ENCODE measurements around the gene OR52N1. TPM values are rescaled to one million over a fixed set of nuclear protein-coding genes. Genes with fewer than 3 reads are reported as not detected.

The OR52N1 gene
- not detected in 2 replicates for total RNA-seq

DNA sequence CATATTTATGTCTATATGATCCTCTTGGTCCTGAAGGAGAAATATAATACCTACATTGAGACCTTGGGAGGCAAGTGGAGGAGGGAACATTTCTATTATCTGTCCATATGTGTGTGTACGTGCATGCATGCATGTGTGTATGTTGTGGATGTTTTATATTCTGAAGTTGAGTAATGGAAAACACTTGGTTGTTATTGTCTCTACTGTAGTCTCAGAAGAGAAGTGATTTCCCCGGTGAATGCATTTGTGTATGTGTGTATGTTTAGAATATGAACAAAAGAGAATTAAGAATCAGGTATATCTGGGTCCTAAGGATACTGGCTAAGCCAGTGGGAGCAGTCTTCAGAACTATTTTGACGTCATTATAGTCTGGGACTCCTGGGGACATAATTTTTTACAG is at the start of gene OR52N1:
Gene OR52N1 (minus strand): TSS at position 101 of the 400 bp plus-strand sequence. CDS start 2,449 bp downstream, outside the sequence.

DNA sequence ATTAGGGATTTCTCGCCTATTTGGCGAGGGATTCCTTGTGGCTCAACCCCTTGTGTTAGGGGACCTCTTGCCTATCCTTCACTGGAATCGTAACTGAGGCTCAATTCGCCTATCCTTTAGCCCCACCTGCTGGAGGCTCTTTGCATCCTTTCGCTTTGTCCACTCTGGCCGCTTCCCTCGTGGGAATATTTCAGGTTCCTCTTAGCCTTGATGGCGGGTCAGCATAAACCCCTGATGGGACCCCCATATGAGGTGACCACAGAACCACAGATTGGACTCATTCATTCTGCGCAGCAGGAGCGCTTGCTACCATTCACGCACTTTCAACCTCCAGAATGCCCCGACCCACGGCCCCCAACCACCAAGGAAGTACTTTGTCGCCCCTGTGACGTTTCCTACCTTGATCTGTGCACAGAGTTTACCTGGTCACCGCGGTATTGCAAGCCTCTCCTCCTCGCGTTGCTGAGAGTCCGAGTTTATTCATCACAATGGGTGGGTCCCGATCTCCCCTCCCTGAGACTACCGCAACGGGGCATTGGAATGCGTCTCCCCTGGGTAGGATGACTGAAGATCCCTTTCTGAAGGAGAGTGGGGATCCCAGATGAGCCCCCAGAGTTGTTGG is 17.5 kb upstream of the OR52N1 start, which contains the start of gene OR52N2:
Gene OR52N2 (plus strand): TSS at position 425 of the 622 bp plus-strand sequence. CDS start 11,412 bp downstream, outside the sequence.

DNA sequence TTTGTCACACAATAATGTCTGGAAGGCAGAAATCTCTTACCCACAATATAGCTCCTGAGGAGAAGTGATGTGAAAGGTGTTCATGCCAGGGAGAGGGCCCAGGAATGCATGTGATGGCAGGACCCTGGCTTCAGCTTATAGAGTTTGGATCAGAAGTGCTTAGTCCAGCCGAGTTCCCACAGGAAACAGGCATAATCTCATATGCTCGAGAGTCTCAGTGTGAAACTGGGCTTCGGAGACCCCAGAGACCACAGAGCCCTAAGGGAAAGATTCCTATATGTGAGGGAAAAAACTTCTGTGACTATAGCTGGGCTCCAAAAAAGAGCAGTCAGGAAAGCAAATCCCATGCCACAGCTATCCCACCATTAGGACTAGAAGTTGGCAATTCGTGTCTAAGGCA is 7.8 kb downstream of the OR52N1 start, which contains the start of gene OR52N5:
Gene OR52N5 (minus strand): TSS at position 101 of the 400 bp plus-strand sequence. CDS start 4,721 bp downstream, outside the sequence.

DNA sequence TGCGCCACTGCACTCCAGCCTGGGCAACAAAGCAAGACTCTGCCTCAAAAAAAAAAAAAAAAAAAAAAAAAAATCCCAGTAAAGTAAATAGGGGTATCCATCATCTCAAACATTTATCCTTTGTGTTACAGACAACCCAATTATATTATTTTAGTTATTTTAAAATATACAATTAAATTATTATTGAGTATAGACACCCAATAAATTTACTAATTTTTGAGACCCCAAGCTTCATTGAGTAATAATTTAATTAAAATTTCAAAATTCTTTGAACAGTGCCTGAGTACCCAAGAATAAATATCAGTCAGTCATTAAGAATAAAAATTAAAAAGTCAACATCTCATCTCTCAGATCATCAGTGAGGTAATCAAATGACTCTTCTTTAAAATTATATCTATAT is 37.1 kb downstream of the OR52N1 start, which contains the start of gene OR52N4:
Gene OR52N4 (plus strand): TSS at position 301 of the 400 bp plus-strand sequence. CDS start 498 bp downstream, outside the sequence.

Other genes starting within 250 kb of the OR52N1 start
- not detected in 2 replicates for gene OR52H1, start 242.7 kb downstream of the OR52N1 start, total RNA-seq
- gene OR52B6, start 210.4 kb downstream of the OR52N1 start, total RNA-seq = not detected in 2 replicates
- 3.7 TPM in 2 replicates for gene TRIM6, start 194.6 kb downstream of the OR52N1 start, total RNA-seq
- gene TRIM34, start 166.3 kb downstream of the OR52N1 start, total RNA-seq = 2.4 TPM in 2 replicates
- 14.1 and 15.6 TPM in 2 replicates for gene TRIM5, start 106.2 kb downstream of the OR52N1 start, total RNA-seq
- gene TRIM22, start 101.5 kb downstream of the OR52N1 start, total RNA-seq = 5.8 and 7.6 TPM in 2 replicates
- gene OR56B1, start 54.8 kb downstream of the OR52N1 start, total RNA-seq = not detected in 2 replicates
- gene OR52N4, start 37.0 kb downstream of the OR52N1 start, total RNA-seq = not detected in 2 replicates
- not detected in 2 replicates for gene OR52N5, start 7.9 kb downstream of the OR52N1 start, total RNA-seq
- not detected in 2 replicates for gene OR52N2, start 17.7 kb upstream of the OR52N1 start, total RNA-seq
- not detected in 2 replicates for gene OR52E6, start 50.6 kb upstream of the OR52N1 start, total RNA-seq
- gene OR52E8, start 66.4 kb upstream of the OR52N1 start, total RNA-seq = not detected in 2 replicates
- not detected in 2 replicates for gene OR52E4, start 89.4 kb upstream of the OR52N1 start, total RNA-seq
- not detected in 2 replicates for gene OR52E5, start 101.9 kb upstream of the OR52N1 start, total RNA-seq
- gene OR56A3, start 151.0 kb upstream of the OR52N1 start, total RNA-seq = not detected in 2 replicates
- gene OR56A5, start 177.2 kb upstream of the OR52N1 start, total RNA-seq = not detected in 2 replicates
- gene OR52L1, start 195.7 kb upstream of the OR52N1 start, total RNA-seq = not detected in 2 replicates
- gene OR56A4, start 215.7 kb upstream of the OR52N1 start, total RNA-seq = not detected in 2 replicates
- gene OR56A1, start 239.5 kb upstream of the OR52N1 start, total RNA-seq = not detected in 2 replicates

Measured in bronchus fibroblast of lung (primary cell).